ENCODE data around the gene CCDC120. TPM values are rescaled to one million over a fixed set of nuclear protein-coding genes. Genes with fewer than 3 reads are reported as not detected.
A peak's percentile ranks its signal among the peaks of the same experiment; 100 is the strongest.

CCDC120 gene
- total RNA-seq, 1 donor from 2014 or later = 1.6 TPM

- intact Hi-C loops (cut with micrococcal nuclease) = no loop called here
- DNase-seq = no peak
- no peaks in the 10 kb centered on the region for H3K27me3 ChIP-seq (ENCODE audit: low read depth)
- peaks cover 6% of the 10 kb centered on the region for H3K36me3 ChIP-seq
- no peak for TF ChIP-seq CTCF (IDR thresholded peaks at IDR 0.05; ENCODE audit: borderline replicate concordance)
- H3K27ac ChIP-seq (replicated peaks) = no peak overlapping the region
- no peak overlapping the region for H3K4me3 ChIP-seq
- peaks cover 25% of the 10 kb centered on the region for H3K4me1 ChIP-seq
- H3K9me3 ChIP-seq (replicated peaks) = no peaks in the 10 kb centered on the region
Observed at GRCh38 chrX:49070988-49071387, 12.2 kb downstream of the CCDC120 start.

- H3K27ac ChIP-seq (replicated peaks) = peak overlapping the region; percentile 60
- peak; percentile 72 for DNase-seq
- no peak for TF ChIP-seq CTCF (IDR thresholded peaks at IDR 0.05; ENCODE audit: borderline replicate concordance)
Observed at GRCh38 chrX:49071877-49072711, 13.3 kb downstream of the CCDC120 start.

GRCh38 chrX:49072712-49073095 is 13.9 kb downstream of the CCDC120 start:
- peaks cover 16% of the 10 kb centered on the region for H3K36me3 ChIP-seq
- no peak for TF ChIP-seq CTCF (IDR thresholded peaks at IDR 0.05; ENCODE audit: borderline replicate concordance)
- peaks cover 25% of the 10 kb centered on the region for H3K4me1 ChIP-seq
- no peak for DNase-seq
- peak overlapping the region; percentile 60 for H3K27ac ChIP-seq (replicated peaks)
- intact Hi-C loops (cut with micrococcal nuclease) = no loop called here
- H3K4me3 ChIP-seq = peak overlapping the region; percentile 70
- no peaks in the 10 kb centered on the region for H3K27me3 ChIP-seq (ENCODE audit: low read depth)
- H3K9me3 ChIP-seq (replicated peaks) = no peaks in the 10 kb centered on the region

More at GRCh38 chrX:49071877-49072711, 13.3 kb downstream of the CCDC120 start:
- intact Hi-C loops (cut with micrococcal nuclease) = no loop called here
- peak overlapping the region; percentile 70 for H3K4me3 ChIP-seq
- H3K36me3 ChIP-seq = peaks cover 11% of the 10 kb centered on the region
- H3K4me1 ChIP-seq = peaks cover 25% of the 10 kb centered on the region
- H3K27me3 ChIP-seq (ENCODE audit: low read depth) = no peaks in the 10 kb centered on the region
- no peaks in the 10 kb centered on the region for H3K9me3 ChIP-seq (replicated peaks)

GRCh38 chrX:49073601-49074575 is 15.1 kb downstream of the CCDC120 start, which contains the start of gene PRAF2:
Gene PRAF2, minus strand, starts transcription at chrX:49074002. Its CDS starts 15 bp downstream, at chrX:49073987.
- peak; percentile 19 for TF ChIP-seq CTCF (IDR thresholded peaks at IDR 0.05; ENCODE audit: borderline replicate concordance)
- Histone ChIP-seq H3K27me3 (ENCODE audit: low read depth) (no peaks in the 10 kb centered on the region), H3K36me3 (peaks cover 17% of the 10 kb centered on the region), H3K27ac (replicated peaks) (peak within 1 kb of the TSS; percentile 88), H3K4me1 (peaks cover 30% of the 10 kb centered on the region), H3K4me3 (peak within 1 kb of the TSS; percentile 70), H3K9me3 (replicated peaks) (no peaks in the 10 kb centered on the region)
- peak; percentile 93 for DNase-seq
- intact Hi-C loops (cut with micrococcal nuclease) = no loop called here

GRCh38 chrX:49075347-49075746 is 16.5 kb downstream of the CCDC120 start:
- H3K36me3 ChIP-seq = peaks cover 17% of the 10 kb centered on the region
- no peak for TF ChIP-seq CTCF (IDR thresholded peaks at IDR 0.05; ENCODE audit: borderline replicate concordance)
- H3K4me3 ChIP-seq = no peak overlapping the region
- intact Hi-C loops (cut with micrococcal nuclease) = no loop called here
- DNase-seq = no peak
- H3K27ac ChIP-seq (replicated peaks) = no peak overlapping the region
- no peaks in the 10 kb centered on the region for H3K9me3 ChIP-seq (replicated peaks)
- H3K4me1 ChIP-seq = peaks cover 31% of the 10 kb centered on the region
- H3K27me3 ChIP-seq (ENCODE audit: low read depth) = no peaks in the 10 kb centered on the region
